Panc1 (cell line): ENCODE results near the gene FCF1. TPM values are rescaled to one million over a fixed set of nuclear protein-coding genes. Genes with fewer than 3 reads are reported as not detected.

Source experiments
- ATAC-seq: fragments of 200-7000 bp; cut with Tn5 transposase; 2 replicates; pipeline ENCODE4 v1.9.1; 2020; ENCODE audit warnings: mild to moderate bottlenecking, moderate library complexity
- BruUV-seq: library from RNA; stranded (reverse); fragments of 400-500 nt; replicated peaks from 2 replicates; lab custom pipeline; 2021; lab: Mats Ljungman, UMichigan
- CTCF ChIA-PET: fragments of 300-600 bp; sonication (Branson Sonifier 250); formaldehyde crosslinking; loops from one replicate; lab custom pipeline; 2022; ENCODE audit warnings: antibody characterized with exemption; lab: Charles Lee
- POLR2A ChIA-PET: fragments of 300-600 bp; sonication (Branson Sonifier 250); formaldehyde crosslinking; loops from one replicate; lab custom pipeline; 2022; ENCODE audit warnings: antibody characterized with exemption; lab: Charles Lee
- DNase-seq: peaks from one replicate; pipeline ENCODE4 v3.0.0-alpha.2; 2010; ENCODE audit warnings: low read depth, low spot score
- H3K27ac ChIP-seq: 2 replicates; pipeline ENCODE4 v1.5.1; 2011; ENCODE audit warnings: mild to moderate bottlenecking, low read length, inconsistent platforms
- H3K27me3 ChIP-seq: fragments of 200-500 bp; sonication (Bioruptor generic); 2 replicates; pipeline ENCODE4 v1.6.0; 2014; ENCODE audit warnings: low read length, inconsistent platforms; ENCODE audit not compliant: control insufficient read depth, insufficient read depth
- H3K36me3 ChIP-seq: fragments of 200-500 bp; sonication (Bioruptor generic); 2 replicates; pipeline ENCODE4 v1.5.1; 2014; ENCODE audit warnings: inconsistent platforms, mild to moderate bottlenecking, low read length, moderate library complexity; ENCODE audit not compliant: control insufficient read depth, insufficient read depth
- H3K4me1 ChIP-seq: 2 replicates; pipeline ENCODE4 v1.5.1; 2011; ENCODE audit warnings: inconsistent platforms, mild to moderate bottlenecking, low read length, moderate library complexity; ENCODE audit not compliant: control insufficient read depth, insufficient read depth
- H3K4me3 ChIP-seq, 2 experiments: 2 replicates each; pipeline ENCODE4 v1.5.1; 2011 to 2012; ENCODE audit warnings: low read depth in 2 of 2, low read length in 2 of 2, mild to moderate bottlenecking in 2 of 2, inconsistent platforms in 1 of 2, moderate library complexity in 1 of 2
- H3K9me3 ChIP-seq: fragments of 200-500 bp; sonication (Bioruptor generic); 2 replicates; pipeline ENCODE4 v1.5.1; 2014; ENCODE audit warnings: low read depth, mild to moderate bottlenecking, inconsistent platforms, low read length, moderate library complexity; ENCODE audit not compliant: control insufficient read depth, insufficient read depth
- POLR2AphosphoS5 ChIP-seq: IDR thresholded peaks from 2 replicates; pipeline ENCODE4 v1.6.1; 2012; ENCODE audit warnings: mild to moderate bottlenecking, low read depth, low read length, moderate library complexity
- SIN3A ChIP-seq: IDR thresholded peaks from 2 replicates; pipeline ENCODE4 v1.6.1; 2012; ENCODE audit warnings: low read depth, mild to moderate bottlenecking, low read length, moderate library complexity, borderline replicate concordance; ENCODE audit not compliant: insufficient read depth
- TCF7L2 ChIP-seq: IDR thresholded peaks from 2 replicates; pipeline ENCODE4 v1.6.1; 2011; ENCODE audit warnings: mild to moderate bottlenecking, low read depth, low read length, inconsistent platforms
- in situ Hi-C: cut with HindIII; loops from 2 replicates; pipeline ENCODE4 v1.10.0; 2016; ENCODE audit warnings: low sequenced_read_pairs, low pct_unique_long_range_greater_than_20kb
- intact Hi-C: fragments of 100-400 bp; cut with micrococcal nuclease; formaldehyde crosslinking; loops from one replicate; pipeline ENCODE4 v1.10.0; 2022; ENCODE audit not compliant: unreplicated experiment
- total RNA-seq: library from RNA; stranded (reverse); gene quantifications from one replicate; pipeline ENCODE4 v1.2.1, GENCODE V29; 2021; ENCODE audit not compliant: unreplicated experiment
- TF ChIP-seq, protein P1 (sequence below), 2 experiments: IDR thresholded peaks; 2 replicates each; pipeline ENCODE4 v1.6.1; 2011 to 2012; ENCODE audit warnings: low read depth in 2 of 2, control low read depth in 1 of 2, low read length in 1 of 2, mild to moderate bottlenecking in 1 of 2, moderate library complexity in 1 of 2; ENCODE audit not compliant: insufficient read depth in 1 of 2
- TF ChIP-seq, protein P2 (sequence below): fragments of 450-650 bp; IDR thresholded peaks from 2 replicates; pipeline ENCODE4 v1.5.1; 2017; ENCODE audit warnings: mild to moderate bottlenecking

Gene FCF1
- total RNA-seq, 1 experiment from 2014 or later = 41.5 TPM

DNA sequence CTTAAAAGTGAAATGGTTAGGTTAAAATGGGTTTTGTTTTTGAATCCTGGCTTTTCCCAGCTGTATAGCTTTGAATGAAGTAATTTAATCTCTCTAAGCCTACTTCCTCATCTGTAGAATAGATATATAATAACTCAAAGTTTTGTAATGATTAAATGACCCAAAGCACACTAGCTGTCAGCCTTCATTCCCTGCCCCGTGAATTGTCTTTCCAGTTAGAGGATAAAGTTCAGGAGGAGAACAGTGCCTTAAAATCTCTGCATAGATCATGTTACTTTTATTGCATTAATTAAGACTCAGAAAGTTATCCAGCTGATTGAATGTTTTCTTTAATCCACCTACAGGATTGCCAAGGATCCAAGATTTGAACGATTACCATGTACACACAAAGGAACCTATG lies 19.4 kb downstream of the FCF1 start:
- H3K27me3 ChIP-seq = no peaks in the 10 kb centered on the region
- CTCF ChIA-PET = no interaction called here
- no peaks in the 10 kb centered on the region for H3K9me3 ChIP-seq
- DNase-seq (no peak), ATAC-seq (no peak)
- POLR2A ChIA-PET = no interaction called here
- in situ Hi-C loops (no loop called here), intact Hi-C loops (no loop called here)
- H3K4me3 ChIP-seq = no peak overlapping the region
- H3K27ac ChIP-seq = no peak overlapping the region
- TF ChIP-seq, protein P1, sequence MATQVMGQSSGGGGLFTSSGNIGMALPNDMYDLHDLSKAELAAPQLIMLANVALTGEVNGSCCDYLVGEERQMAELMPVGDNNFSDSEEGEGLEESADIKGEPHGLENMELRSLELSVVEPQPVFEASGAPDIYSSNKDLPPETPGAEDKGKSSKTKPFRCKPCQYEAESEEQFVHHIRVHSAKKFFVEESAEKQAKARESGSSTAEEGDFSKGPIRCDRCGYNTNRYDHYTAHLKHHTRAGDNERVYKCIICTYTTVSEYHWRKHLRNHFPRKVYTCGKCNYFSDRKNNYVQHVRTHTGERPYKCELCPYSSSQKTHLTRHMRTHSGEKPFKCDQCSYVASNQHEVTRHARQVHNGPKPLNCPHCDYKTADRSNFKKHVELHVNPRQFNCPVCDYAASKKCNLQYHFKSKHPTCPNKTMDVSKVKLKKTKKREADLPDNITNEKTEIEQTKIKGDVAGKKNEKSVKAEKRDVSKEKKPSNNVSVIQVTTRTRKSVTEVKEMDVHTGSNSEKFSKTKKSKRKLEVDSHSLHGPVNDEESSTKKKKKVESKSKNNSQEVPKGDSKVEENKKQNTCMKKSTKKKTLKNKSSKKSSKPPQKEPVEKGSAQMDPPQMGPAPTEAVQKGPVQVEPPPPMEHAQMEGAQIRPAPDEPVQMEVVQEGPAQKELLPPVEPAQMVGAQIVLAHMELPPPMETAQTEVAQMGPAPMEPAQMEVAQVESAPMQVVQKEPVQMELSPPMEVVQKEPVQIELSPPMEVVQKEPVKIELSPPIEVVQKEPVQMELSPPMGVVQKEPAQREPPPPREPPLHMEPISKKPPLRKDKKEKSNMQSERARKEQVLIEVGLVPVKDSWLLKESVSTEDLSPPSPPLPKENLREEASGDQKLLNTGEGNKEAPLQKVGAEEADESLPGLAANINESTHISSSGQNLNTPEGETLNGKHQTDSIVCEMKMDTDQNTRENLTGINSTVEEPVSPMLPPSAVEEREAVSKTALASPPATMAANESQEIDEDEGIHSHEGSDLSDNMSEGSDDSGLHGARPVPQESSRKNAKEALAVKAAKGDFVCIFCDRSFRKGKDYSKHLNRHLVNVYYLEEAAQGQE (IDR thresholded peaks at IDR 0.05; ENCODE audit: insufficient read depth in 1 of 2, low read depth in 2 of 2, low read length in 1 of 2) = no peak
- no peaks in the 10 kb centered on the region for H3K4me1 ChIP-seq
- no TSS peak for BruUV-seq
- H3K36me3 ChIP-seq = peaks cover 13% of the 10 kb centered on the region; the same call in 1 of the 2 replicates

- Histone ChIP-seq H3K9me3 (no peaks in the 10 kb centered on the region), H3K27me3 (no peaks in the 10 kb centered on the region), H3K36me3 (peaks cover 13% of the 10 kb centered on the region; the same call in 1 of the 2 replicates), H3K4me1 (no peaks in the 10 kb centered on the region), H3K4me3 (no peak overlapping the region), H3K27ac (no peak overlapping the region)
- in situ Hi-C loops (no loop called here), intact Hi-C loops (no loop called here)
- no peak for ATAC-seq
- no TSS peak for BruUV-seq
- ChIA-PET POLR2A (no interaction called here), CTCF (no interaction called here)
- TF ChIP-seq TCF7L2 (no peak), SIN3A (no peak), POLR2AphosphoS5 (no peak)
- TF ChIP-seq, protein P2, sequence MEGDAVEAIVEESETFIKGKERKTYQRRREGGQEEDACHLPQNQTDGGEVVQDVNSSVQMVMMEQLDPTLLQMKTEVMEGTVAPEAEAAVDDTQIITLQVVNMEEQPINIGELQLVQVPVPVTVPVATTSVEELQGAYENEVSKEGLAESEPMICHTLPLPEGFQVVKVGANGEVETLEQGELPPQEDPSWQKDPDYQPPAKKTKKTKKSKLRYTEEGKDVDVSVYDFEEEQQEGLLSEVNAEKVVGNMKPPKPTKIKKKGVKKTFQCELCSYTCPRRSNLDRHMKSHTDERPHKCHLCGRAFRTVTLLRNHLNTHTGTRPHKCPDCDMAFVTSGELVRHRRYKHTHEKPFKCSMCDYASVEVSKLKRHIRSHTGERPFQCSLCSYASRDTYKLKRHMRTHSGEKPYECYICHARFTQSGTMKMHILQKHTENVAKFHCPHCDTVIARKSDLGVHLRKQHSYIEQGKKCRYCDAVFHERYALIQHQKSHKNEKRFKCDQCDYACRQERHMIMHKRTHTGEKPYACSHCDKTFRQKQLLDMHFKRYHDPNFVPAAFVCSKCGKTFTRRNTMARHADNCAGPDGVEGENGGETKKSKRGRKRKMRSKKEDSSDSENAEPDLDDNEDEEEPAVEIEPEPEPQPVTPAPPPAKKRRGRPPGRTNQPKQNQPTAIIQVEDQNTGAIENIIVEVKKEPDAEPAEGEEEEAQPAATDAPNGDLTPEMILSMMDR = no peak
- TF ChIP-seq, protein P1 (IDR thresholded peaks at IDR 0.05; ENCODE audit: insufficient read depth in 1 of 2, low read depth in 2 of 2, low read length in 1 of 2) = no peak
- no peak for DNase-seq
These were observed 20.3 kb downstream of the FCF1 start for GRCh38 chr14:74733221-74733620.
